ENCODE results near the gene HSPB1.

The HSPB1 gene

GRCh38 chr7:76337147-76337546 is 34.7 kb downstream of the HSPB1 start:
- Histone ChIP-seq H3K27ac (ENCODE audit: low read depth, low read length, poor library complexity, severe bottlenecking) (no peak overlapping the region), H3K9me2 (ENCODE audit: low read depth, low read length) (no peaks in the 10 kb centered on the region), H3K4me3 (ENCODE audit: low read depth, low read length, poor library complexity, severe bottlenecking) (no peak overlapping the region), H4K20me1 (ENCODE audit: insufficient read depth, low read length) (peaks cover 16% of the 10 kb centered on the region), H3K9ac (ENCODE audit: low read length) (no peak overlapping the region), H2AFZ (ENCODE audit: low read length) (no peak overlapping the region), H3K4me1 (ENCODE audit: insufficient read depth, low read length, severe bottlenecking) (no peaks in the 10 kb centered on the region), H3K27me3 (ENCODE audit: insufficient read depth, low read length) (no peaks in the 10 kb centered on the region), H3K9me3 (ENCODE audit: low read length) (no peaks in the 10 kb centered on the region), H3K4me2 (ENCODE audit: low read length) (no peak overlapping the region), H3K79me2 (ENCODE audit: insufficient read depth, low read length) (peaks cover 98% of the 10 kb centered on the region), H3F3A (ENCODE audit: insufficient read depth, low read length) (no peaks in the 10 kb centered on the region), H3K36me3 (ENCODE audit: insufficient read depth, low read length) (peaks cover 90% of the 10 kb centered on the region)
- TF ChIP-seq, protein P1, sequence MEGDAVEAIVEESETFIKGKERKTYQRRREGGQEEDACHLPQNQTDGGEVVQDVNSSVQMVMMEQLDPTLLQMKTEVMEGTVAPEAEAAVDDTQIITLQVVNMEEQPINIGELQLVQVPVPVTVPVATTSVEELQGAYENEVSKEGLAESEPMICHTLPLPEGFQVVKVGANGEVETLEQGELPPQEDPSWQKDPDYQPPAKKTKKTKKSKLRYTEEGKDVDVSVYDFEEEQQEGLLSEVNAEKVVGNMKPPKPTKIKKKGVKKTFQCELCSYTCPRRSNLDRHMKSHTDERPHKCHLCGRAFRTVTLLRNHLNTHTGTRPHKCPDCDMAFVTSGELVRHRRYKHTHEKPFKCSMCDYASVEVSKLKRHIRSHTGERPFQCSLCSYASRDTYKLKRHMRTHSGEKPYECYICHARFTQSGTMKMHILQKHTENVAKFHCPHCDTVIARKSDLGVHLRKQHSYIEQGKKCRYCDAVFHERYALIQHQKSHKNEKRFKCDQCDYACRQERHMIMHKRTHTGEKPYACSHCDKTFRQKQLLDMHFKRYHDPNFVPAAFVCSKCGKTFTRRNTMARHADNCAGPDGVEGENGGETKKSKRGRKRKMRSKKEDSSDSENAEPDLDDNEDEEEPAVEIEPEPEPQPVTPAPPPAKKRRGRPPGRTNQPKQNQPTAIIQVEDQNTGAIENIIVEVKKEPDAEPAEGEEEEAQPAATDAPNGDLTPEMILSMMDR (IDR thresholded peaks at IDR 0.05; ENCODE audit: low read length) = no peak
- no peak for TF ChIP-seq EZH2 (IDR thresholded peaks at IDR 0.05; ENCODE audit: borderline replicate concordance, low read length)

DNA sequence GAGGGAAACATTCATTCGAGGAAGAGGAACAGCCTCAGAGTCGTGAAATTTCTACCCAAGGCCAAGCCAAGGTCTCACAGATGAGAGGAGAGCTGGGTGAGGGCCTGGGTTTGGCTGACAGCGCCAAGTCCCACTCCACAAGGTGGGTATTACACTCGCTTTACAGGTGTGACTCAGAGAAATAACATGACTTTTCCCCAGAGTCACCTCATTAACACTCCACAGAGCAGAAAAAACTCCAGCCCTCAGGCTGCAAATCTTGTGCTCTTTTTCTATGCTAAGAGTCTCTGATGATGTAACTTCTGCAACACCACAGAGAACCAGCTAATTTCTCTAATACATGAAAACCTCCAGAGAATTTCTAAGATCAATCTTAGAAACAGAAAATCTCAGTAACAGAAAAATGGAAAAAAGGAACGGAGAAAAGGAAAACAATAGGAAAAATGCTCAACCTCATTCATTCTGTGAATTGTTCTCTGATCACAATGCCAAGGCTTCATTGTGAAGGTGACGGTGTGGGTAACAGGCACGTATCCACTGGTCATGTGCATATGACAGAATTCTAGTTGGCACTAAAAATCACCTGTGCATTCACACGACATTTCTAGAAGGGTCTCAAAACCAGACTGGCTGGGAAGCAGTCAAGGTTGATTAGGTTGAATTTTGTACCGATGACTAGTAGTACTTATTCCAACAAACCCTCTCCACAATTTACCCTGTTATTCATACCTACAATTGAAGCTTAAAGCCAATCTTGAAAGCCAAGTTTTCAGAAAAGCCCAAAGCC is 36.0 kb downstream of the HSPB1 start:
- Histone ChIP-seq H3K9me2 (ENCODE audit: low read depth, low read length) (no peaks in the 10 kb centered on the region), H2AFZ (ENCODE audit: low read length) (no peak overlapping the region), H3K27ac (ENCODE audit: low read depth, low read length, poor library complexity, severe bottlenecking) (no peak overlapping the region), H3K4me1 (ENCODE audit: insufficient read depth, low read length, severe bottlenecking) (no peaks in the 10 kb centered on the region), H4K20me1 (ENCODE audit: insufficient read depth, low read length) (peaks cover 16% of the 10 kb centered on the region), H3K9ac (ENCODE audit: low read length) (no peak overlapping the region), H3K4me2 (ENCODE audit: low read length) (no peak overlapping the region), H3F3A (ENCODE audit: insufficient read depth, low read length) (no peaks in the 10 kb centered on the region), H3K36me3 (ENCODE audit: insufficient read depth, low read length) (peaks cover 92% of the 10 kb centered on the region), H3K27me3 (ENCODE audit: insufficient read depth, low read length) (no peaks in the 10 kb centered on the region), H3K79me2 (ENCODE audit: insufficient read depth, low read length) (peaks cover 99% of the 10 kb centered on the region), H3K9me3 (ENCODE audit: low read length) (no peaks in the 10 kb centered on the region), H3K4me3 (ENCODE audit: low read depth, low read length, poor library complexity, severe bottlenecking) (no peak overlapping the region)
- TF ChIP-seq, protein P1 (IDR thresholded peaks at IDR 0.05; ENCODE audit: low read length) = no peak

GRCh38 chr7:76340617-76341131 is 38.2 kb downstream of the HSPB1 start:
- Histone ChIP-seq H3K27ac (ENCODE audit: low read depth, low read length, poor library complexity, severe bottlenecking) (peak overlapping the region; percentile 29), H3K27me3 (ENCODE audit: insufficient read depth, low read length) (no peaks in the 10 kb centered on the region), H3F3A (ENCODE audit: insufficient read depth, low read length) (no peaks in the 10 kb centered on the region), H2AFZ (ENCODE audit: low read length) (no peak overlapping the region), H4K20me1 (ENCODE audit: insufficient read depth, low read length) (peaks cover 14% of the 10 kb centered on the region), H3K36me3 (ENCODE audit: insufficient read depth, low read length) (peaks cover 98% of the 10 kb centered on the region), H3K4me3 (ENCODE audit: low read depth, low read length, poor library complexity, severe bottlenecking) (no peak overlapping the region), H3K79me2 (ENCODE audit: insufficient read depth, low read length) (peaks cover 97% of the 10 kb centered on the region), H3K4me2 (ENCODE audit: low read length) (no peak overlapping the region), H3K4me1 (ENCODE audit: insufficient read depth, low read length, severe bottlenecking) (no peaks in the 10 kb centered on the region), H3K9me3 (ENCODE audit: low read length) (no peaks in the 10 kb centered on the region), H3K9me2 (ENCODE audit: low read depth, low read length) (no peaks in the 10 kb centered on the region), H3K9ac (ENCODE audit: low read length) (no peak overlapping the region)
- TF ChIP-seq, protein P1 (IDR thresholded peaks at IDR 0.05; ENCODE audit: low read length) = no peak
- TF ChIP-seq EZH2 (IDR thresholded peaks at IDR 0.05; ENCODE audit: borderline replicate concordance, low read length) = no peak

Measured in OCI-LY1 (cell line).